Measurements from ENCODE around the gene MYO3B. TPM values are rescaled to one million over a fixed set of nuclear protein-coding genes. Genes with fewer than 3 reads are reported as not detected.

Gene MYO3B
- total RNA-seq, 1 donor from 2014 or later: 27.3 TPM

DNA sequence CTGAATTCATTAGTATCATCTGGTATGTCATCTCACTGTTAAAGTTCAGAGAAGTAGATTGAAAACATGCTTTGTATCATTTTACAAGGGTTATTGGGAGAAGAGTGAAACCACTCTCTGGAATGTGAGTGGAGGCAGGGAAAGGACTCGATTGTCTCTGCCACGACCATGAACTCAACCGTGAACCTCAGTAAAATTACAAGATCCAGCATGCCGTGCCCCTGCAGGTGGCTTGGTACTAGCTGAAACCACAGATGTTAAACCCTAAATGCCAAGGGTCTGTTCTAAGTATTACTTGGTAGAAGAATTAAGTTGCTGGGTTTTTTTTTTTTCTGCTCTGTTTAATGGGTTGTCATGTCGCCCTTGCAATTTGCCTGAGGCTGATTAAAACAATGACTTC, 197.2 kb downstream of the MYO3B start:
- Histone ChIP-seq H3K79me2 (ENCODE audit: low read depth) (no peaks in the 10 kb centered on the region), H3K4me1 (peaks cover 14% of the 10 kb centered on the region), H3K27me3 (no peaks in the 10 kb centered on the region), H3K4me2 (no peak overlapping the region), H3K4me3 (no peak overlapping the region), H3K9me3 (ENCODE audit: low read depth) (no peaks in the 10 kb centered on the region), H3K9ac (no peak overlapping the region), H3K27ac (no peak overlapping the region), H3F3A (ENCODE audit: low read depth) (peaks cover 19% of the 10 kb centered on the region), H3K36me3 (no peaks in the 10 kb centered on the region), H4K20me1 (ENCODE audit: low read depth) (no peaks in the 10 kb centered on the region), H2AFZ (replicated peaks) (no peak overlapping the region)
- Mint-ChIP-seq H3K4me3 (no peak overlapping the region), H3K4me1 (peaks cover 30% of the 10 kb centered on the region), H3K27me3 (ENCODE audit: insufficient read depth, low read depth) (peaks cover 9% of the 10 kb centered on the region), H3K9me3 (no peaks in the 10 kb centered on the region), H3K36me3 (no peaks in the 10 kb centered on the region), H3K27ac (no peak overlapping the region)
- no peak for DNase-seq (ENCODE audit: low spot score)
- TF ChIP-seq EZH2 (IDR thresholded peaks at IDR 0.05) (no peak), EZH2phosphoT487 (IDR thresholded peaks at IDR 0.05) (no peak)
- TF ChIP-seq, protein P1, sequence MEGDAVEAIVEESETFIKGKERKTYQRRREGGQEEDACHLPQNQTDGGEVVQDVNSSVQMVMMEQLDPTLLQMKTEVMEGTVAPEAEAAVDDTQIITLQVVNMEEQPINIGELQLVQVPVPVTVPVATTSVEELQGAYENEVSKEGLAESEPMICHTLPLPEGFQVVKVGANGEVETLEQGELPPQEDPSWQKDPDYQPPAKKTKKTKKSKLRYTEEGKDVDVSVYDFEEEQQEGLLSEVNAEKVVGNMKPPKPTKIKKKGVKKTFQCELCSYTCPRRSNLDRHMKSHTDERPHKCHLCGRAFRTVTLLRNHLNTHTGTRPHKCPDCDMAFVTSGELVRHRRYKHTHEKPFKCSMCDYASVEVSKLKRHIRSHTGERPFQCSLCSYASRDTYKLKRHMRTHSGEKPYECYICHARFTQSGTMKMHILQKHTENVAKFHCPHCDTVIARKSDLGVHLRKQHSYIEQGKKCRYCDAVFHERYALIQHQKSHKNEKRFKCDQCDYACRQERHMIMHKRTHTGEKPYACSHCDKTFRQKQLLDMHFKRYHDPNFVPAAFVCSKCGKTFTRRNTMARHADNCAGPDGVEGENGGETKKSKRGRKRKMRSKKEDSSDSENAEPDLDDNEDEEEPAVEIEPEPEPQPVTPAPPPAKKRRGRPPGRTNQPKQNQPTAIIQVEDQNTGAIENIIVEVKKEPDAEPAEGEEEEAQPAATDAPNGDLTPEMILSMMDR (IDR thresholded peaks at IDR 0.05): no peak

DNA sequence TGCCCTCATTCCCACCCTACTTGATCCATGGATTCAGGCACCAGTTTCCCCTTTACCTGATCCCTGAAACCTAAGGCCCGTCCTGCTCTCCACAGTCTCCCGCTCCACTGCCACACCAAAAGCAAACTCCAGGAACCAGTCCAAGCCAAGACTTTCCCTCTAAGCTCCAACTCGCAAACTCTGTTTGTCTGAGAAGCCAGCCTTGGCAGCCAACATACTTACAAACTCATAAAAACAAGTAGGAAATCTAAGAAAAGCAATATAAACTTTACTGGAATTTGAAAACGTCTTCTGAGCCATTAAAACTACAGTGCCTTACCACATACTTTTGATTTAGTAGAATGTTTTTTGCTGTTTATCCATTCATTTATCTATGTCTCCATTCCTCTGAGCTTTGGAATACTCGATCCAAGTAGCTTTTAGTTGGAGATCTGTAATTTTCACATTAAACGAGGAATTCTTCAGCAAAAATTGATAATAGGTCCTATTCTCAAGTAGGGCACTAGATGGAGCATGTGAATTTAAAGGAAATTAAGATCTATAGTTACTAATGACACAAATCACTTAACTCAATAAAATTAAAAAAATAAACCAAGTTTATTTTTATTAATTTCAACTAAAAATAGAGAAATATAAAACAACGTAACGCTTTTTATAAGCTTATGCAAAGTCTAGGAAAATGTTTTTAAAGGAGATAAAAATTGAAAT, 199.7 kb downstream of the MYO3B start:
- H3K36me3 Mint-ChIP-seq: no peaks in the 10 kb centered on the region
- H3K4me3 ChIP-seq: no peak overlapping the region
- no peak for DNase-seq (ENCODE audit: low spot score)

DNA sequence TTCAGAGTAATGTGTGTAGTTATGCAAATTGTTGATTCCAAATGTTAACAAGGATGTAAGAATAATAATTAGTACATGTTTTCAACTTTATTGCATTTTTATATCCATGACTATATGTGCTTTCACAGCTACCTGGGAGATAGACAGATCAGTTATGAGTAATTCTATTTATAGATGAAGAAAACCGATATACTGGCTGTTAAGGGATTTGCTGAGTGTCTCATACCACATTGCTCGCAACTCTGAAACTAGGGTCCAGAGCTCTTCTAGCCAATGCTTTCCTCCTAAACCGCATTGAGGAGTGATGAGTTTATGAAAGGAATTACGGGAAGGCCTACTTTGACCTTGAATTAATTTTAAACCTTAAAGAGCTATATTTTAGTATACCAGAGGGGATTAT, 202.3 kb downstream of the MYO3B start:
- Mint-ChIP-seq H3K4me3 (no peak overlapping the region), H3K4me1 (peaks cover 5% of the 10 kb centered on the region), H3K9me3 (no peaks in the 10 kb centered on the region), H3K27me3 (ENCODE audit: insufficient read depth, low read depth) (peaks cover 2% of the 10 kb centered on the region), H3K27ac (no peak overlapping the region), H3K36me3 (no peaks in the 10 kb centered on the region)
- no peak for DNase-seq (ENCODE audit: low spot score)
- H3F3A ChIP-seq (ENCODE audit: low read depth): peaks cover 3% of the 10 kb centered on the region
- no peak overlapping the region for H3K4me2 ChIP-seq
- TF ChIP-seq EZH2 (IDR thresholded peaks at IDR 0.05): no peak
- TF ChIP-seq, protein P1 (IDR thresholded peaks at IDR 0.05): no peak
- TF ChIP-seq EZH2phosphoT487 (IDR thresholded peaks at IDR 0.05): no peak
- H3K27me3 ChIP-seq: no peaks in the 10 kb centered on the region
- no peaks in the 10 kb centered on the region for H4K20me1 ChIP-seq (ENCODE audit: low read depth)
- H3K4me3 ChIP-seq: no peak overlapping the region
- no peaks in the 10 kb centered on the region for H3K36me3 ChIP-seq
- no peak overlapping the region for H2AFZ ChIP-seq (replicated peaks)
- H3K4me1 ChIP-seq: no peaks in the 10 kb centered on the region
- H3K27ac ChIP-seq: no peak overlapping the region
- no peaks in the 10 kb centered on the region for H3K79me2 ChIP-seq (ENCODE audit: low read depth)
- H3K9me3 ChIP-seq (ENCODE audit: low read depth): no peaks in the 10 kb centered on the region
- H3K9ac ChIP-seq: no peak overlapping the region

More for the DNA sequence above, 199.7 kb downstream of the MYO3B start:
- Histone ChIP-seq H3F3A (ENCODE audit: low read depth) (peaks cover 3% of the 10 kb centered on the region), H3K79me2 (ENCODE audit: low read depth) (no peaks in the 10 kb centered on the region), H3K4me1 (no peaks in the 10 kb centered on the region), H3K27me3 (no peaks in the 10 kb centered on the region), H3K4me2 (no peak overlapping the region), H2AFZ (replicated peaks) (no peak overlapping the region), H3K27ac (no peak overlapping the region), H3K36me3 (no peaks in the 10 kb centered on the region), H3K9me3 (ENCODE audit: low read depth) (no peaks in the 10 kb centered on the region), H4K20me1 (ENCODE audit: low read depth) (no peaks in the 10 kb centered on the region), H3K9ac (no peak overlapping the region)
- Mint-ChIP-seq H3K27ac (no peak overlapping the region), H3K27me3 (ENCODE audit: insufficient read depth, low read depth) (peaks cover 4% of the 10 kb centered on the region), H3K4me1 (peaks cover 11% of the 10 kb centered on the region), H3K4me3 (no peak overlapping the region), H3K9me3 (no peaks in the 10 kb centered on the region)
- TF ChIP-seq EZH2phosphoT487 (IDR thresholded peaks at IDR 0.05): no peak
- no peak for TF ChIP-seq EZH2 (IDR thresholded peaks at IDR 0.05)
- TF ChIP-seq, protein P1 (IDR thresholded peaks at IDR 0.05): peak; percentile 20
